Endodermal cell (in vitro differentiated cells): Measurements from ENCODE around the gene NRARP. TPM values are rescaled to one million over a fixed set of nuclear protein-coding genes. Genes with fewer than 3 reads are reported as not detected.

Source experiments
- DNase-seq: peaks from one replicate; pipeline ENCODE4 v3.0.0-alpha.2; 2017
- H3K27ac ChIP-seq: 2 replicates; pipeline ENCODE4 v1.5.1; 2013; ENCODE audit warnings: mild to moderate bottlenecking, low read depth, low read length, moderate library complexity
- H3K27me3 ChIP-seq: 2 replicates; pipeline ENCODE4 v1.6.1; 2013; ENCODE audit warnings: mild to moderate bottlenecking, low read length, moderate library complexity; ENCODE audit not compliant: insufficient read depth, control insufficient read depth, poor library complexity, severe bottlenecking
- H3K36me3 ChIP-seq: 2 replicates; pipeline ENCODE4 v1.7.0; 2013; ENCODE audit warnings: mild to moderate bottlenecking, low read length, moderate library complexity; ENCODE audit not compliant: control insufficient read depth, insufficient read depth
- H3K4me1 ChIP-seq: one replicate; pipeline ENCODE4 v1.7.0; 2013; ENCODE audit warnings: low read length; ENCODE audit not compliant: control insufficient read depth, insufficient read depth
- H3K4me3 ChIP-seq: 2 replicates; pipeline ENCODE4 v1.5.1; 2013; ENCODE audit warnings: mild to moderate bottlenecking, low read length, moderate library complexity
- H3K9ac ChIP-seq: 2 replicates; pipeline ENCODE4 v1.6.1; 2013; ENCODE audit warnings: mild to moderate bottlenecking, low read length, moderate library complexity; ENCODE audit not compliant: poor library complexity, severe bottlenecking; ENCODE audit errors: extremely low read depth
- H3K9me3 ChIP-seq: 2 replicates; pipeline ENCODE4 v1.6.1; 2013; ENCODE audit warnings: mild to moderate bottlenecking, low read length, moderate library complexity; ENCODE audit not compliant: control insufficient read depth
- H3K27ac Mint-ChIP-seq: 2 replicates; pipeline ENCODE4 v1.8.0; 2020; ENCODE audit warnings: mixed read lengths
- H3K27me3 Mint-ChIP-seq: 2 replicates; pipeline ENCODE4 v1.8.0; 2021; ENCODE audit warnings: mild to moderate bottlenecking, mixed read lengths; ENCODE audit not compliant: insufficient read depth
- H3K36me3 Mint-ChIP-seq: 2 replicates; pipeline ENCODE4 v1.8.0; 2020; ENCODE audit warnings: low read depth, mixed read lengths
- H3K4me1 Mint-ChIP-seq: 2 replicates; pipeline ENCODE4 v1.8.0; 2020; ENCODE audit warnings: mixed read lengths
- H3K4me3 Mint-ChIP-seq: 2 replicates; pipeline ENCODE4 v1.8.0; 2020; ENCODE audit warnings: mild to moderate bottlenecking, moderate library complexity, mixed read lengths
- H3K9me3 Mint-ChIP-seq: 2 replicates; pipeline ENCODE4 v1.8.0; 2020; ENCODE audit warnings: mild to moderate bottlenecking, mixed read lengths
- CTCF ChIP-seq: fragments of 200-600 bp; sonication (generic); conservative IDR thresholded peaks from 2 replicates; pipeline ENCODE4 v1.5.0; 2021; ENCODE audit warnings: antibody characterized with exemption, mild to moderate bottlenecking
- WGBS, 2 experiments: methylation state at CpG; one replicate each; pipeline versions ENCODE4 v1.1.5 to v1.1.7; 2013; ENCODE audit warnings: missing lambda C conversion rate in 2 of 2, mixed read lengths in 1 of 2; ENCODE audit not compliant: insufficient coverage in 1 of 2, insufficient read length in 1 of 2; 5-methylcytosine and 5-hydroxymethylcytosine counted together
- total RNA-seq, 2 donors: library from RNA; stranded (reverse); fragmentation: NEBNext Ultra II Directional in 1 of 2; extraction: Animal tissue kit (Norgen Biotek cat#: 25700) in 1 of 2; gene quantifications; 2 replicates in 1 of 2; 3 replicates in 1 of 2; pipeline ENCODE4 v1.2.1, GENCODE V29; 2021

Gene NRARP
- total RNA-seq, 2 donors from 2014 or later, result 12.1 to 12.9 TPM

GRCh38 chr9:137312852-137313325 lies 10.8 kb upstream of the NRARP start:
- Mint-ChIP-seq H3K4me3 (no peak overlapping the region), H3K36me3 (no peaks in the 10 kb centered on the region), H3K27ac (no peak overlapping the region), H3K4me1 (no peaks in the 10 kb centered on the region), H3K27me3 (no peaks in the 10 kb centered on the region), H3K9me3 (no peaks in the 10 kb centered on the region)
- peaks cover 5% of the 10 kb centered on the region for H3K4me1 ChIP-seq
- H3K27me3 ChIP-seq, result no peaks in the 10 kb centered on the region
- WGBS, 2 experiments, result 85 to 96% methylated on average over 5 to 6 of the region's 6 CpGs
- no peaks in the 10 kb centered on the region for H3K9me3 ChIP-seq
- DNase-seq, result peak; percentile 46
- TF ChIP-seq CTCF, result no peak
- H3K27ac ChIP-seq, result no peak overlapping the region
- H3K4me3 ChIP-seq, result no peak overlapping the region
- no peaks in the 10 kb centered on the region for H3K36me3 ChIP-seq
- no peak overlapping the region for H3K9ac ChIP-seq

DNA sequence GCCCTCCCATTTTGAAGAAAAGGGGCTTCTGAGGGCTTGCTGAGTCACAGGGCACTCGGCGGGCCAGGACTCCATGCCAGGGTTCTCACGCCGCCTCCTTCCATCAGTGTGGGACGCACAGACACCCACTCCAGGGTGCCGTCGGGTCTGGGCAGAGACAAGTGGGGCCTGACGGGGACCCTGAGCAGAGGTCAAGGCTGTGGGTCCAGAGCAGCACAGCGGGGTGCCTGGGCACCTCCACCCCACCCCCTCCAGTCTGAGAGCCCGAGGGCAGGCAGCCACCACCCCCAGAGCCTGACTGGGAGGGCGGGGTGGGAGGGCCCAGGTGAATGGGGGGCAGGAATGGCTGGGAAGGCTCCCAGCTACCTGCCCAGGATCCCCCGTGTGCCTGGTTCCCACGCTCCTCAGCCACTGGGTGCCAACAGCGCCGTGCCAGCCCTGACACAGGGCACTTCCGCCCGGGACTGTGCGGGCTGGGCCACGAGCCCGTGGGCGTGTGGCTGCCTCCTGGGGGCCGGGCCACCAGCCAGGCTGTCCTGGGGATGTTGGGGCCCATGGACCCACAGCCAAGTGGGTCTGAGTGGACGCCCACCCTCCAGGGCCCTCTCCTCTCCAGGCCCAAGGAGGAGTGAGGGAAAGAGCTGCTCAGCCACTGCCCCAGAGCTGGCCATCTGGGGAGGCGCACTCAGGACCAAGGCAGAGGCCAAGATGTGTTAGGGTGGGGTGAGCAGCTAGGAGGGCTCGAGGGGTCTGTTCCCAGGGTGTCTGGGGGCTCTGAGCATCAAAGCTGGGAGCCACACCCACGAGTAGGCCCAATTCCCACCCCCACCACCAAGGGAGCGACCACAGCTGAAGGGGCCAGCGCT lies 10.1 kb upstream of the NRARP start:
- Mint-ChIP-seq H3K27me3 (no peaks in the 10 kb centered on the region), H3K4me3 (no peak overlapping the region), H3K36me3 (no peaks in the 10 kb centered on the region), H3K9me3 (no peaks in the 10 kb centered on the region), H3K27ac (no peak overlapping the region), H3K4me1 (peaks cover 2% of the 10 kb centered on the region)
- Histone ChIP-seq H3K27me3 (no peaks in the 10 kb centered on the region), H3K36me3 (no peaks in the 10 kb centered on the region), H3K27ac (no peak overlapping the region), H3K9me3 (no peaks in the 10 kb centered on the region), H3K9ac (no peak overlapping the region), H3K4me3 (no peak overlapping the region), H3K4me1 (peaks cover 5% of the 10 kb centered on the region)
- 89 to 92% methylated on average over 9 to 28 of the region's 28 CpGs for WGBS, 2 experiments
- TF ChIP-seq CTCF, result no peak
- peak; percentile 43 for DNase-seq

- H3K27me3 ChIP-seq, result no peaks in the 10 kb centered on the region
- H3K9me3 ChIP-seq, result no peaks in the 10 kb centered on the region
- Mint-ChIP-seq H3K9me3 (no peaks in the 10 kb centered on the region), H3K36me3 (no peaks in the 10 kb centered on the region), H3K27ac (no peak overlapping the region), H3K4me1 (peaks cover 2% of the 10 kb centered on the region), H3K4me3 (no peak overlapping the region), H3K27me3 (no peaks in the 10 kb centered on the region)
- H3K4me1 ChIP-seq, result peaks cover 5% of the 10 kb centered on the region
- no peak overlapping the region for H3K9ac ChIP-seq
- H3K27ac ChIP-seq, result no peak overlapping the region
- WGBS, 2 experiments, result 91 to 92% methylated on average over 11 to 26 of the region's 27 CpGs
- peak; percentile 76 for DNase-seq
- TF ChIP-seq CTCF, result no peak
- no peak overlapping the region for H3K4me3 ChIP-seq
- no peaks in the 10 kb centered on the region for H3K36me3 ChIP-seq
Observed at GRCh38 chr9:137311171-137311985, 9.3 kb upstream of the NRARP start.
